ENCODE measurements around the gene IMMP2L. TPM values are rescaled to one million over a fixed set of nuclear protein-coding genes. Genes with fewer than 3 reads are reported as not detected.

Gene IMMP2L
- total RNA-seq, 1 donor from 2014 or later: 11.9 TPM

DNA sequence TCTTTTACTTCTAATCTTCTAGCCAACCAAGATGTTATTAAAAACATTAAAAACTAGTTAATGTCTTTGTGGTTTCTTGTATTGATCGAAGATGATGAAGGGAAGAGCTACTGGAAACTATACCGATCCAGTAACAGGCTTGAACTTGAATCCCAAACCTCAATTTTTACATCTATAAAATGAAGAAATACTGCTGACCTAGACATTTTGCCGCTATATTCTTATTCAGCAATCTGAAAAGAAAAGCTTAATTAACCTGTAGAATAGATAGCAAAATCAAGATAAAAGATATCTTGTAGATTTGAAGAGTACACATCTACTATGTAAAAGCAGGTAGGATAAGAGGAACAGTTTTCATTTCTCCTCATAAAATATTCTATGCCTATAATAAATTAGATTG lies 797.4 kb downstream of the IMMP2L start:
- no peaks in the 10 kb centered on the region for H3K9me3 Mint-ChIP-seq
- no peak overlapping the region for H3K27ac Mint-ChIP-seq (ENCODE audit: unreplicated experiment)
- DNase-seq (ENCODE audit: low read depth, low spot score): no peak
- no peak overlapping the region for H3K4me3 Mint-ChIP-seq
- TF ChIP-seq, protein P1, sequence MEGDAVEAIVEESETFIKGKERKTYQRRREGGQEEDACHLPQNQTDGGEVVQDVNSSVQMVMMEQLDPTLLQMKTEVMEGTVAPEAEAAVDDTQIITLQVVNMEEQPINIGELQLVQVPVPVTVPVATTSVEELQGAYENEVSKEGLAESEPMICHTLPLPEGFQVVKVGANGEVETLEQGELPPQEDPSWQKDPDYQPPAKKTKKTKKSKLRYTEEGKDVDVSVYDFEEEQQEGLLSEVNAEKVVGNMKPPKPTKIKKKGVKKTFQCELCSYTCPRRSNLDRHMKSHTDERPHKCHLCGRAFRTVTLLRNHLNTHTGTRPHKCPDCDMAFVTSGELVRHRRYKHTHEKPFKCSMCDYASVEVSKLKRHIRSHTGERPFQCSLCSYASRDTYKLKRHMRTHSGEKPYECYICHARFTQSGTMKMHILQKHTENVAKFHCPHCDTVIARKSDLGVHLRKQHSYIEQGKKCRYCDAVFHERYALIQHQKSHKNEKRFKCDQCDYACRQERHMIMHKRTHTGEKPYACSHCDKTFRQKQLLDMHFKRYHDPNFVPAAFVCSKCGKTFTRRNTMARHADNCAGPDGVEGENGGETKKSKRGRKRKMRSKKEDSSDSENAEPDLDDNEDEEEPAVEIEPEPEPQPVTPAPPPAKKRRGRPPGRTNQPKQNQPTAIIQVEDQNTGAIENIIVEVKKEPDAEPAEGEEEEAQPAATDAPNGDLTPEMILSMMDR (conservative IDR thresholded peaks at IDR 0.05): no peak
- H3K4me1 Mint-ChIP-seq: peaks cover 12% of the 10 kb centered on the region
- no peaks in the 10 kb centered on the region for H3K27me3 Mint-ChIP-seq (ENCODE audit: low read depth)
- no peaks in the 10 kb centered on the region for H3K36me3 Mint-ChIP-seq (ENCODE audit: low read depth)

DNA sequence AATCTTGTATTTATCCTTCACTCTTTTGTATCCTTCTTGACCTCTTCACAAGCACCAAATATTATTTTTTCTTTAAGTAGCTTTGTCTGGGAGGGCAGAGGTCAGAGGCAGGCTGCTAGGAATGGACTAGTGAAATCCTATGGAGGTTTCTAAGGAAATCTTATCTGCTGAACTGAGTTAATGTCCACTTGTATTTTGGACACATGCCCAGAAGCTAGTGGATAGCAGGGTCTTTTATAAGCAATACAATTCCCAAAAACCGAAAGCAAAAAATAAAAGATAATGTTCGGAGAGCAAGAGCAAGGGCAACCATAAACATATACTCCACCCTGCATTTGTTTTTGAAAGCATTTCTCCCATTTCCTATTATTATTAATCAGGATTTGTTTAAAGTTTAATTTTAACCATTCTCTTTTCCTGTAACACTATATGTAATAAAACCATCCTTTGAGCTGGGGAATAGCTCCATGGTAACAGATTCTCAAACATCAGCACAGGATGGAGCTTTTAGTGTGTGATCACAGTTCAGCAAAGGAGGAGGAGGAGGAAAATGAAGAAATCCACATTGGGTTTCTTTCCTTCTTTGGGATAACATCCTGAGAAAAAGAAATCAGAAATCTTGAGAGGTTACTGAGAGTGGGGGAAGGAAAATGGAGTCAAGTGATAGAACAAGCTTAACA lies 799.6 kb downstream of the IMMP2L start:
- Mint-ChIP-seq H3K4me1 (peaks cover 17% of the 10 kb centered on the region), H3K9me3 (no peaks in the 10 kb centered on the region), H3K27me3 (ENCODE audit: low read depth) (no peaks in the 10 kb centered on the region), H3K4me3 (no peak overlapping the region), H3K27ac (ENCODE audit: unreplicated experiment) (no peak overlapping the region), H3K36me3 (ENCODE audit: low read depth) (no peaks in the 10 kb centered on the region)
- TF ChIP-seq, protein P1 (conservative IDR thresholded peaks at IDR 0.05): no peak
- no peak for DNase-seq (ENCODE audit: low read depth, low spot score)

DNA sequence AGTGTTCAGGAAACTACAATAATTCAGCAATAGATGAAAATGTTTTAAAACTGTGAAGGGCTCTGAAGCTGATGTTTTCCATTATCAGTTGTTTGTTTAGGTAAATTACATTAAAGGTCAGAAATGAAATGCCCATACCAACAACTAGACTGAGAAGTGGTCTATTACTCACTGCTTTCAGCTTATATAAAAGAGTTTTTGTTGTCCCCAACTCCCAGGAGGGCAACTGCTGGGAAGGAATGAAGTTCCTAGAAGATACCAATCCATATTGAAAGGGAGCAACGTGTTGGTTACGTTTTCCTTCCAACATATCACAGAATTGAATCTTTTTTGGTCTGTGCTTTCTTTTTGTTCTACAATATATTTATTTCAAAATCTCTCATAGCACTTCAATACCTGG lies 802.0 kb downstream of the IMMP2L start:
- TF ChIP-seq, protein P1 (conservative IDR thresholded peaks at IDR 0.05): no peak

DNA sequence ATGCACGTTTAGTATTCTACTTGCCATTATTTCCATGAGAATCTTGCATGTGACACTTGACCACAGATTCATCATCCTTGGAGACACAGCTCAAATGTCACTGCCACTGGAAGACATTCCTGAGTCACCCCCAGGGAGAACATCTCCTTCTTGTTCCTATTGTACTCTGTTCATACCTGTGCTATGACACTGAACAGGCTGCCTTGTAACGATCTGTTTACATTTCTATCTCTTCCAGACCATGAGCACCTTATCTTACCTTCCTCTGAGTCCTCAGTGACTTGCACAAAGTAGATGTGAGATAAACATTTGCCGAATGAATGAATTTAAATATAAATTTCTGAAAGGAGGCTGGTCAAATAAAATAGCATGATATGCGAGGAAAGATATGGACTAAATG lies 803.2 kb downstream of the IMMP2L start:
- H3K27ac Mint-ChIP-seq (ENCODE audit: unreplicated experiment): no peak overlapping the region
- TF ChIP-seq, protein P1 (conservative IDR thresholded peaks at IDR 0.05): no peak
- no peaks in the 10 kb centered on the region for H3K27me3 Mint-ChIP-seq (ENCODE audit: low read depth)
- no peak overlapping the region for H3K4me3 Mint-ChIP-seq
- H3K4me1 Mint-ChIP-seq: peaks cover 8% of the 10 kb centered on the region
- H3K9me3 Mint-ChIP-seq: no peaks in the 10 kb centered on the region
- DNase-seq (ENCODE audit: low read depth, low spot score): no peak
- H3K36me3 Mint-ChIP-seq (ENCODE audit: low read depth): no peaks in the 10 kb centered on the region

More for the DNA sequence above, 802.0 kb downstream of the IMMP2L start:
- no peaks in the 10 kb centered on the region for H3K36me3 Mint-ChIP-seq (ENCODE audit: low read depth)
- H3K27ac Mint-ChIP-seq (ENCODE audit: unreplicated experiment): no peak overlapping the region
- no peak overlapping the region for H3K4me3 Mint-ChIP-seq
- DNase-seq (ENCODE audit: low read depth, low spot score): no peak
- H3K27me3 Mint-ChIP-seq (ENCODE audit: low read depth): no peaks in the 10 kb centered on the region
- no peaks in the 10 kb centered on the region for H3K9me3 Mint-ChIP-seq
- peaks cover 8% of the 10 kb centered on the region for H3K4me1 Mint-ChIP-seq

DNA sequence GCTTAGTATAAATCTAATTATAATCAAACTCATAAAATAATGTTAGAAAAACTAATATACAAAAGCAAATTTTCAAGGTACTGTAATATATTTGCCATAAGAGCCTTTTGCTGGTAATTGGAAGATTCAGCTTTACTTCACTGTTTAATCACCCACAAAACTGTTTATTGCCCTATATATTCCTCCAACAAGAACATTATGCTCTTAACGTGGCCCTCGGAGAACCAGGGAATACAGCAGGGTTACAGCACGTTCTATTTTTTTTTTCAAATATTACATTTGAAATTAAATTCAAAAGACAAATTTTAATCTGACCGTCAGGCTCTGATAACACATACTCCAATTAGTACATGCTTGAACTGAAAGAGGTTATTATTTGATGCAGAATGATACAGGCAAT lies 807.6 kb downstream of the IMMP2L start:
- H3K27me3 Mint-ChIP-seq (ENCODE audit: low read depth): no peaks in the 10 kb centered on the region
- peaks cover 7% of the 10 kb centered on the region for H3K4me1 Mint-ChIP-seq
- TF ChIP-seq, protein P1 (conservative IDR thresholded peaks at IDR 0.05): no peak
- no peaks in the 10 kb centered on the region for H3K9me3 Mint-ChIP-seq
- H3K4me3 Mint-ChIP-seq: no peak overlapping the region
- no peak for DNase-seq (ENCODE audit: low read depth, low spot score)
- H3K36me3 Mint-ChIP-seq (ENCODE audit: low read depth): no peaks in the 10 kb centered on the region
- no peak overlapping the region for H3K27ac Mint-ChIP-seq (ENCODE audit: unreplicated experiment)
